B cell (primary cell): Measurements from ENCODE around the gene NOTUM. TPM values are rescaled to one million over a fixed set of nuclear protein-coding genes. Genes with fewer than 3 reads are reported as not detected.

Experiments used
- ATAC-seq: fragments of 200-7000 bp; cut with Tn5 transposase; one replicate; pipeline ENCODE4 v1.10.0; 2021; ENCODE audit warnings: low read depth, mild to moderate bottlenecking, moderate number of reproducible peaks, moderate library complexity
- CTCF ChIA-PET: fragments of 350-600 bp; sonication (Branson Sonifier 250); formaldehyde crosslinking; loops from one replicate; lab custom pipeline; 2021; ENCODE audit warnings: antibody characterized with exemption, inconsistent platforms; lab: Charles Lee
- POLR2A ChIA-PET: fragments of 350-600 bp; sonication (Branson Sonifier 250); formaldehyde crosslinking; loops from one replicate; lab custom pipeline; 2021; ENCODE audit warnings: antibody characterized with exemption; lab: Charles Lee
- DNase-seq: peaks from one replicate; pipeline ENCODE4 v3.0.0; 2013
- H2AFZ ChIP-seq: 2 replicates; pipeline ENCODE4 v1.6.1; 2012; ENCODE audit warnings: mild to moderate bottlenecking, low read depth, low read length; ENCODE audit not compliant: insufficient read depth, poor library complexity, severe bottlenecking
- H3K27ac ChIP-seq, 2 donors: 1 replicate in 1 of 2; 2 replicates in 1 of 2; pipeline ENCODE4 v1.5.1; 2012 to 2013; ENCODE audit warnings: low read length in 2 of 2, mild to moderate bottlenecking in 2 of 2, moderate library complexity in 1 of 2
- H3K27me3 ChIP-seq, 4 experiments: fragments of 200-600 bp in 1 of 4; sonication (generic) in 1 of 4; replicated peaks in 1 of 4; 1 replicate in 2 of 4; 2 replicates in 2 of 4; pipeline versions ENCODE4 v1.6.1 to v1.7.0; 2013 to 2016; ENCODE audit warnings: low read length in 3 of 4, mild to moderate bottlenecking in 2 of 4, mixed read lengths in 1 of 4, moderate library complexity in 1 of 4; ENCODE audit not compliant: insufficient read depth in 4 of 4, control insufficient read depth in 3 of 4; ENCODE audit errors: control extremely low read depth in 1 of 4
- H3K36me3 ChIP-seq, 2 experiments: replicated peaks in 1 of 2; 1 replicate in 1 of 2; 2 replicates in 1 of 2; pipeline versions ENCODE4 v1.6.1 to v1.7.1; 2013; ENCODE audit warnings: low read length in 1 of 2; ENCODE audit not compliant: insufficient read depth in 2 of 2, control insufficient read depth in 1 of 2; ENCODE audit errors: control extremely low read depth in 1 of 2, extremely low read depth in 1 of 2
- H3K4me1 ChIP-seq, 2 donors: fragments of 200-600 bp in 1 of 2; sonication (generic) in 1 of 2; 1 replicate in 1 of 2; 2 replicates in 1 of 2; pipeline versions ENCODE4 v1.5.1 to v1.6.1; 2013 to 2017; ENCODE audit warnings: low read length in 2 of 2; ENCODE audit not compliant: control insufficient read depth in 2 of 2, insufficient read depth in 2 of 2
- H3K4me2 ChIP-seq: replicated peaks from 2 replicates; pipeline ENCODE3; 2012; ENCODE audit warnings: mild to moderate bottlenecking, low read depth, low read length; ENCODE audit not compliant: poor library complexity, severe bottlenecking
- H3K4me3 ChIP-seq, 5 experiments: fragments of 200-600 bp in 1 of 5; sonication (generic) in 1 of 5; 1 replicate in 3 of 5; 2 replicates in 2 of 5; pipeline versions ENCODE4 v1.5.1 to v1.7.0; 2011 to 2016; ENCODE audit warnings: low read length in 4 of 5, mild to moderate bottlenecking in 4 of 5, low read depth in 2 of 5, control low read depth in 1 of 5, moderate library complexity in 1 of 5; ENCODE audit not compliant: insufficient read depth in 1 of 5; ENCODE audit errors: control extremely low read depth in 1 of 5, extremely low read depth in 1 of 5
- H3K79me2 ChIP-seq: fragments of 200-600 bp; sonication (generic); one replicate; pipeline ENCODE4 v1.6.0; 2016; ENCODE audit warnings: low read length; ENCODE audit not compliant: control insufficient read depth, insufficient read depth
- H3K9ac ChIP-seq: fragments of 200-600 bp; sonication (generic); 2 replicates; pipeline ENCODE4 v1.6.1; 2017; ENCODE audit warnings: mild to moderate bottlenecking, low read length, moderate library complexity
- H3K9me3 ChIP-seq, 3 donors: one replicate each; pipeline versions ENCODE4 v1.6.1 to v1.7.1; 2013; ENCODE audit warnings: low read length in 2 of 3; ENCODE audit not compliant: control insufficient read depth in 2 of 3, insufficient read depth in 1 of 3; ENCODE audit errors: control extremely low read depth in 1 of 3
- H4K20me1 ChIP-seq: 2 replicates; pipeline ENCODE4 v1.6.0; 2012; ENCODE audit warnings: mild to moderate bottlenecking, low read length; ENCODE audit not compliant: insufficient read depth, control insufficient read depth, poor library complexity, severe bottlenecking
- H3K27ac Mint-ChIP-seq: one replicate; pipeline ENCODE4 v1.8.0; 2021; ENCODE audit warnings: mixed read lengths
- H3K27me3 Mint-ChIP-seq: one replicate; pipeline ENCODE4 v1.8.0; 2021; ENCODE audit warnings: mixed read lengths
- H3K4me1 Mint-ChIP-seq: one replicate; pipeline ENCODE4 v1.8.0; 2021; ENCODE audit warnings: mixed read lengths
- H3K4me3 Mint-ChIP-seq: one replicate; pipeline ENCODE4 v1.8.0; 2021; ENCODE audit warnings: mixed read lengths
- H3K9me3 Mint-ChIP-seq: one replicate; pipeline ENCODE4 v1.8.0; 2022; ENCODE audit warnings: mixed read lengths; ENCODE audit not compliant: insufficient read depth
- CTCF ChIP-seq: fragments of 200-600 bp; IDR thresholded peaks from one replicate; pipeline ENCODE4 v1.8.0; 2022; ENCODE audit warnings: antibody characterized with exemption, mild to moderate bottlenecking
- EZH2 ChIP-seq: IDR thresholded peaks from 2 replicates; pipeline ENCODE4 v1.6.1; 2012; ENCODE audit warnings: borderline replicate concordance, low read depth, mild to moderate bottlenecking, moderate library complexity, low read length; ENCODE audit not compliant: insufficient read depth, poor library complexity, severe bottlenecking
- WGBS: methylation state at CpG from one replicate; pipeline ENCODE4 v1.1.5; 2013; ENCODE audit warnings: missing lambda C conversion rate; ENCODE audit not compliant: insufficient coverage; 5-methylcytosine and 5-hydroxymethylcytosine counted together
- intact Hi-C: fragments of 100-400 bp; cut with micrococcal nuclease; formaldehyde crosslinking; loops from one replicate; pipeline ENCODE4 v1.10.0; 2022
- polyA plus RNA-seq: library from polyadenylated mRNA; depleted of rRNA; stranded (reverse); fragments of >200 nt; gene quantifications from 2 replicates; pipeline ENCODE4 v1.2.3, GENCODE V29; 2012
- total RNA-seq, 2 donors: library from RNA; stranded (reverse); fragments of 120-200 nt in 1 of 2; gene quantifications; 1 replicate in 1 of 2; 2 replicates in 1 of 2; pipeline versions ENCODE4 v1.2.3 to v1.2.4, GENCODE V29; 2013 to 2022

The NOTUM gene
- total and polyA plus RNA-seq, 2 donors (not counting 1 experiment from before 2014, with no cell fraction given) = not detected

- POLR2A ChIA-PET = no interaction called here
- ATAC-seq = no peak
- 92% methylated on average over 15 of the region's 15 CpGs for WGBS
Observed at GRCh38 chr17:81906476-81907218, 54.3 kb downstream of the NOTUM start.

More at GRCh38 chr17:81906476-81907218, 54.3 kb downstream of the NOTUM start:
- Histone ChIP-seq H3K36me3 (peaks cover 0 to 20% of the 10 kb centered on the region in 2 experiments), H3K9ac (no peak overlapping the region), H3K79me2 (peaks cover 24% of the 10 kb centered on the region), H3K4me1 (peaks cover 14 to 17% of the 10 kb centered on the region in 2 donors), H3K9me3 (peaks cover 0 to 1% (median 0%) of the 10 kb centered on the region in 3 donors), H3K27ac (no peak overlapping the region), H3K27me3 (peaks cover 0 to 10% (median 2%) of the 10 kb centered on the region in 4 experiments), H2AFZ (no peak overlapping the region), H4K20me1 (peaks cover 22% of the 10 kb centered on the region), H3K4me2 (no peak overlapping the region), H3K4me3 (no peak overlapping the region)
- Mint-ChIP-seq H3K27me3 (no peaks in the 10 kb centered on the region), H3K4me3 (no peak overlapping the region), H3K9me3 (no peaks in the 10 kb centered on the region), H3K4me1 (peaks cover 9% of the 10 kb centered on the region), H3K27ac (no peak overlapping the region)
- CTCF ChIA-PET = no interaction called here
- intact Hi-C loops = no loop called here
- no peak for TF ChIP-seq EZH2
- no peak for TF ChIP-seq CTCF
- DNase-seq = no peak
